Vagina (tissue), 2 donors: ENCODE results near the gene HIVEP1.

Source experiments
- CTCF ChIP-seq, 3 experiments: fragments of 450-650 bp in 2 of 3; fragments of 200-600 bp in 1 of 3; sonication (generic) in 1 of 3; IDR thresholded peaks; one replicate each; pipeline ENCODE4 v1.5.1; 2017 to 2019; ENCODE audit warnings: antibody characterized with exemption in 3 of 3, mild to moderate bottlenecking in 2 of 3, moderate library complexity in 2 of 3
- POLR2A ChIP-seq, 2 donors: fragments of 450-650 bp; IDR thresholded peaks; one replicate each; pipeline ENCODE4 v1.6.1; 2017; ENCODE audit warnings: antibody characterized with exemption in 2 of 2, mild to moderate bottlenecking in 2 of 2, moderate library complexity in 2 of 2

- no peak for TF ChIP-seq CTCF (IDR thresholded peaks at IDR 0.05)
- TF ChIP-seq POLR2A (IDR thresholded peaks at IDR 0.05): no peak
Measured at GRCh38 chr6:12071064-12071615, 59.0 kb downstream of the HIVEP1 start.
